Panc1 (cell line): ENCODE measurements around the gene SIAE. TPM values are rescaled to one million over a fixed set of nuclear protein-coding genes. Genes with fewer than 3 reads are reported as not detected.

Experiments
- ATAC-seq: fragments of 200-7000 bp; cut with Tn5 transposase; 2 replicates; pipeline ENCODE4 v1.9.1; 2020; ENCODE audit warnings: mild to moderate bottlenecking, moderate library complexity
- BruUV-seq: library from RNA; stranded (reverse); fragments of 400-500 nt; replicated peaks from 2 replicates; lab custom pipeline; 2021; lab: Mats Ljungman, UMichigan
- CTCF ChIA-PET: fragments of 300-600 bp; sonication (Branson Sonifier 250); formaldehyde crosslinking; loops from one replicate; lab custom pipeline; 2022; ENCODE audit warnings: antibody characterized with exemption; lab: Charles Lee
- POLR2A ChIA-PET: fragments of 300-600 bp; sonication (Branson Sonifier 250); formaldehyde crosslinking; loops from one replicate; lab custom pipeline; 2022; ENCODE audit warnings: antibody characterized with exemption; lab: Charles Lee
- DNase-seq: peaks from one replicate; pipeline ENCODE4 v3.0.0-alpha.2; 2010; ENCODE audit warnings: low read depth, low spot score
- H3K27ac ChIP-seq: 2 replicates; pipeline ENCODE4 v1.5.1; 2011; ENCODE audit warnings: mild to moderate bottlenecking, low read length, inconsistent platforms
- H3K27me3 ChIP-seq: fragments of 200-500 bp; sonication (Bioruptor generic); 2 replicates; pipeline ENCODE4 v1.6.0; 2014; ENCODE audit warnings: low read length, inconsistent platforms; ENCODE audit not compliant: control insufficient read depth, insufficient read depth
- H3K36me3 ChIP-seq: fragments of 200-500 bp; sonication (Bioruptor generic); 2 replicates; pipeline ENCODE4 v1.5.1; 2014; ENCODE audit warnings: inconsistent platforms, mild to moderate bottlenecking, low read length, moderate library complexity; ENCODE audit not compliant: control insufficient read depth, insufficient read depth
- H3K4me1 ChIP-seq: 2 replicates; pipeline ENCODE4 v1.5.1; 2011; ENCODE audit warnings: inconsistent platforms, mild to moderate bottlenecking, low read length, moderate library complexity; ENCODE audit not compliant: control insufficient read depth, insufficient read depth
- H3K4me3 ChIP-seq, 2 experiments: 2 replicates each; pipeline ENCODE4 v1.5.1; 2011 to 2012; ENCODE audit warnings: low read depth in 2 of 2, low read length in 2 of 2, mild to moderate bottlenecking in 2 of 2, inconsistent platforms in 1 of 2, moderate library complexity in 1 of 2
- H3K9me3 ChIP-seq: fragments of 200-500 bp; sonication (Bioruptor generic); 2 replicates; pipeline ENCODE4 v1.5.1; 2014; ENCODE audit warnings: low read depth, mild to moderate bottlenecking, inconsistent platforms, low read length, moderate library complexity; ENCODE audit not compliant: control insufficient read depth, insufficient read depth
- CTCF ChIP-seq: fragments of 450-650 bp; IDR thresholded peaks from 2 replicates; pipeline ENCODE4 v1.5.1; 2017; ENCODE audit warnings: mild to moderate bottlenecking
- POLR2AphosphoS5 ChIP-seq: IDR thresholded peaks from 2 replicates; pipeline ENCODE4 v1.6.1; 2012; ENCODE audit warnings: mild to moderate bottlenecking, low read depth, low read length, moderate library complexity
- REST ChIP-seq, 2 experiments: IDR thresholded peaks; 2 replicates each; pipeline ENCODE4 v1.6.1; 2011 to 2012; ENCODE audit warnings: low read depth in 2 of 2, control low read depth in 1 of 2, low read length in 1 of 2, mild to moderate bottlenecking in 1 of 2, moderate library complexity in 1 of 2; ENCODE audit not compliant: insufficient read depth in 1 of 2
- SIN3A ChIP-seq: IDR thresholded peaks from 2 replicates; pipeline ENCODE4 v1.6.1; 2012; ENCODE audit warnings: low read depth, mild to moderate bottlenecking, low read length, moderate library complexity, borderline replicate concordance; ENCODE audit not compliant: insufficient read depth
- TCF7L2 ChIP-seq: IDR thresholded peaks from 2 replicates; pipeline ENCODE4 v1.6.1; 2011; ENCODE audit warnings: mild to moderate bottlenecking, low read depth, low read length, inconsistent platforms
- in situ Hi-C: cut with HindIII; loops from 2 replicates; pipeline ENCODE4 v1.10.0; 2016; ENCODE audit warnings: low sequenced_read_pairs, low pct_unique_long_range_greater_than_20kb
- intact Hi-C: fragments of 100-400 bp; cut with micrococcal nuclease; formaldehyde crosslinking; loops from one replicate; pipeline ENCODE4 v1.10.0; 2022; ENCODE audit not compliant: unreplicated experiment
- total RNA-seq: library from RNA; stranded (reverse); gene quantifications from one replicate; pipeline ENCODE4 v1.2.1, GENCODE V29; 2021; ENCODE audit not compliant: unreplicated experiment

SIAE gene
- total RNA-seq, 1 experiment from 2014 or later: 14.9 TPM

DNA sequence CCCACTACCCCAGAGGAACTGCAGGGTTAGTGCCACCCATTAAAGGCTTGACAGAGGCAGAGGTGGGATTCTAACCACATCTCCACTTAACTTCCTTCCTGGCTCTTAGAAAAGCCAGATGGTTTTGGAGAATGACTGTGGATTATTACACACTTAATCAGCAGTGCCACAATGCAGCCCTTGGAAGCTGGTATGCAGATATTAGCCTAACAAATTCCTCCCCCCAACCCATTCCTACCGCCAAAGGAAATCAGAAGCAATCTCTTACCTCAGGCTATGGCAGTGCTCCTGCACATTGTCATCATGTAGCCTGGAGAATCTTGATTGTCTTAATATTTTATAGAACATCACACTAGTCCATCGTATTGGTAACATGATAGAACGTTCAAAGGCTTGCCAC is 43.1 kb upstream of the SIAE start:
- CTCF ChIA-PET: interaction anchor here (0.7 kb wide), 1 partner anchor 15 kb away, joined by 6 read pairs; no protein-coding TSS in a partner anchor
- BruUV-seq: no TSS peak

GRCh38 chr11:124712392-124712791 is 38.9 kb upstream of the SIAE start:
- Histone ChIP-seq H3K27me3 (peaks cover 12% of the 10 kb centered on the region; the same call in 1 of the 2 replicates), H3K36me3 (no peaks in the 10 kb centered on the region), H3K27ac (no peak overlapping the region), H3K4me1 (peaks cover under 1% of the 10 kb centered on the region; the same call in 1 of the 2 replicates), H3K4me3 (no peak overlapping the region), H3K9me3 (no peaks in the 10 kb centered on the region)
- CTCF ChIA-PET: no interaction called here
- POLR2A ChIA-PET: no interaction called here
- no TSS peak for BruUV-seq
- TF ChIP-seq REST (IDR thresholded peaks at IDR 0.05; ENCODE audit: insufficient read depth in 1 of 2, low read depth in 2 of 2, low read length in 1 of 2) (no peak), POLR2AphosphoS5 (no peak), CTCF (no peak), TCF7L2 (no peak), SIN3A (no peak)
- in situ Hi-C loops (no loop called here), intact Hi-C loops (no loop called here)
- no peak for ATAC-seq
- DNase-seq: no peak

More for the DNA sequence above, 43.1 kb upstream of the SIAE start:
- intact Hi-C loops: no loop called here
- POLR2A ChIA-PET: no interaction called here
- no peaks in the 10 kb centered on the region for H3K36me3 ChIP-seq
- ATAC-seq: no peak
- no peak for DNase-seq
- H3K27ac ChIP-seq: no peak overlapping the region
- no peak for TF ChIP-seq CTCF
- TF ChIP-seq POLR2AphosphoS5: no peak
- TF ChIP-seq SIN3A: no peak
- no peak for TF ChIP-seq TCF7L2
- TF ChIP-seq REST (IDR thresholded peaks at IDR 0.05; ENCODE audit: insufficient read depth in 1 of 2, low read depth in 2 of 2, low read length in 1 of 2): no peak
- H3K9me3 ChIP-seq: no peaks in the 10 kb centered on the region
- H3K4me1 ChIP-seq: peaks cover 10% of the 10 kb centered on the region; the same call in 1 of the 2 replicates
- in situ Hi-C loops: no loop called here
- peaks cover 48% of the 10 kb centered on the region for H3K27me3 ChIP-seq
- H3K4me3 ChIP-seq: no peak overlapping the region
